Chondrocyte (in vitro differentiated cells): ENCODE results near the gene CCR5. TPM values are rescaled to one million over a fixed set of nuclear protein-coding genes. Genes with fewer than 3 reads are reported as not detected.

ENCODE experiments used
- DNase-seq: peaks from one replicate; pipeline ENCODE4 v3.0.0; 2021; ENCODE audit warnings: mixed read lengths, low spot score
- H3K27ac Mint-ChIP-seq: one replicate; pipeline ENCODE4 v1.8.0; 2021; ENCODE audit warnings: mild to moderate bottlenecking, moderate library complexity, mixed read lengths; ENCODE audit not compliant: unreplicated experiment
- H3K27me3 Mint-ChIP-seq: 2 replicates; pipeline ENCODE4 v1.8.0; 2021; ENCODE audit warnings: low read depth, mixed read lengths
- H3K36me3 Mint-ChIP-seq: 2 replicates; pipeline ENCODE4 v1.8.0; 2021; ENCODE audit warnings: low read depth, mixed read lengths
- H3K4me1 Mint-ChIP-seq: 2 replicates; pipeline ENCODE4 v1.8.0; 2021; ENCODE audit warnings: low read depth, mild to moderate bottlenecking, mixed read lengths
- H3K4me3 Mint-ChIP-seq: one replicate; pipeline ENCODE4 v1.8.0; 2021; ENCODE audit warnings: mild to moderate bottlenecking, moderate library complexity, mixed read lengths; ENCODE audit not compliant: unreplicated experiment
- H3K9me3 Mint-ChIP-seq: 2 replicates; pipeline ENCODE4 v1.8.0; 2021; ENCODE audit warnings: low read depth, mixed read lengths
- CTCF ChIP-seq: fragments of 200-600 bp; sonication (generic); IDR thresholded peaks from 2 replicates; pipeline ENCODE4 v1.5.0; 2021; ENCODE audit warnings: antibody characterized with exemption, mild to moderate bottlenecking, moderate library complexity
- total RNA-seq: library from RNA; stranded (reverse); gene quantifications from 3 replicates; pipeline ENCODE4 v1.2.1, GENCODE V29; 2021

Gene CCR5
- total RNA-seq, 1 donor from 2014 or later, result not detected

- Mint-ChIP-seq H3K9me3 (no peaks in the 10 kb centered on the region), H3K4me1 (no peaks in the 10 kb centered on the region), H3K27ac (no peak overlapping the region), H3K4me3 (no peak overlapping the region), H3K36me3 (no peaks in the 10 kb centered on the region), H3K27me3 (peaks cover 62% of the 10 kb centered on the region)
- DNase-seq, result no peak
- no peak for TF ChIP-seq CTCF
These were observed 984 bp downstream of the CCR5 start for GRCh38 chr3:46371519-46372340.

GRCh38 chr3:46372492-46373359 is 2.0 kb downstream of the CCR5 start:
- Mint-ChIP-seq H3K4me1 (no peaks in the 10 kb centered on the region), H3K4me3 (no peak overlapping the region), H3K9me3 (no peaks in the 10 kb centered on the region), H3K27me3 (peaks cover 68% of the 10 kb centered on the region), H3K36me3 (no peaks in the 10 kb centered on the region), H3K27ac (no peak overlapping the region)
- peak; percentile 68 for TF ChIP-seq CTCF
- no peak for DNase-seq

- no peak overlapping the region for H3K27ac Mint-ChIP-seq
- H3K27me3 Mint-ChIP-seq, result peaks cover 52% of the 10 kb centered on the region
- H3K36me3 Mint-ChIP-seq, result no peaks in the 10 kb centered on the region
- H3K4me3 Mint-ChIP-seq, result no peak overlapping the region
- H3K4me1 Mint-ChIP-seq, result no peaks in the 10 kb centered on the region
- H3K9me3 Mint-ChIP-seq, result no peaks in the 10 kb centered on the region
- DNase-seq, result no peak
- no peak for TF ChIP-seq CTCF
These were observed 4.0 kb downstream of the CCR5 start for GRCh38 chr3:46374755-46375154.

- Mint-ChIP-seq H3K27me3 (peaks cover 49% of the 10 kb centered on the region), H3K4me1 (no peaks in the 10 kb centered on the region), H3K9me3 (no peaks in the 10 kb centered on the region), H3K4me3 (no peak overlapping the region), H3K36me3 (no peaks in the 10 kb centered on the region), H3K27ac (no peak overlapping the region)
- no peak for DNase-seq
- TF ChIP-seq CTCF, result no peak
These were observed 4.5 kb downstream of the CCR5 start for GRCh38 chr3:46375218-46375617.

GRCh38 chr3:46375814-46376213 is 5.1 kb downstream of the CCR5 start:
- peaks cover 47% of the 10 kb centered on the region for H3K27me3 Mint-ChIP-seq
- no peak overlapping the region for H3K27ac Mint-ChIP-seq
- H3K9me3 Mint-ChIP-seq, result no peaks in the 10 kb centered on the region
- no peak for DNase-seq
- no peaks in the 10 kb centered on the region for H3K36me3 Mint-ChIP-seq
- H3K4me3 Mint-ChIP-seq, result no peak overlapping the region
- peaks cover 2% of the 10 kb centered on the region for H3K4me1 Mint-ChIP-seq
- TF ChIP-seq CTCF, result no peak
